HepG2 (cell line): ENCODE results near the gene PANK3.

Source experiments
- DDIT3 ChIP-seq: sonication (generic); formaldehyde crosslinking; IDR thresholded peaks from 2 replicates; pipeline ENCODE4 v1.4.0; 2020; ENCODE audit warnings: mild to moderate bottlenecking, missing genetic modification reagents
- JUND ChIP-seq: sonication (generic); formaldehyde crosslinking; IDR thresholded peaks from 2 replicates; pipeline ENCODE4 v1.8.0; 2022; ENCODE audit warnings: mild to moderate bottlenecking, missing genetic modification reagents
- MEF2D ChIP-seq: sonication (generic); formaldehyde crosslinking; IDR thresholded peaks from 2 replicates; pipeline ENCODE4 v1.5.1; 2020; ENCODE audit warnings: mild to moderate bottlenecking, missing genetic modification reagents
- TARDBP ChIP-seq: sonication (generic); formaldehyde crosslinking; IDR thresholded peaks from 2 replicates; pipeline ENCODE4 v1.8.0; 2022; ENCODE audit warnings: mild to moderate bottlenecking, missing genetic modification reagents

GRCh38 chr5:168590666-168591065 lies 11.5 kb upstream of the PANK3 start:
- no peak for TF ChIP-seq DDIT3
- TF ChIP-seq JUND, result no peak
- TF ChIP-seq TARDBP (CRISPR knock-in tag), result no peak
- no peak for TF ChIP-seq MEF2D (CRISPR knock-in tag)
